GM23248 (cell line): ENCODE results near the gene ZBTB7C.

ENCODE experiments used
- EZH2 ChIP-seq: fragments of 200-600 bp; sonication (generic); IDR thresholded peaks from 2 replicates; pipeline ENCODE4 v1.6.1; 2018; ENCODE audit warnings: antibody characterized with exemption, mild to moderate bottlenecking; ENCODE audit not compliant: insufficient read depth, poor library complexity, severe bottlenecking
- EZH2phosphoT487 ChIP-seq: fragments of 200-600 bp; sonication (generic); IDR thresholded peaks from 2 replicates; pipeline ENCODE4 v1.6.1; 2018; ENCODE audit warnings: antibody characterized with exemption, moderate library complexity, mild to moderate bottlenecking, low read depth; ENCODE audit not compliant: insufficient read depth

DNA sequence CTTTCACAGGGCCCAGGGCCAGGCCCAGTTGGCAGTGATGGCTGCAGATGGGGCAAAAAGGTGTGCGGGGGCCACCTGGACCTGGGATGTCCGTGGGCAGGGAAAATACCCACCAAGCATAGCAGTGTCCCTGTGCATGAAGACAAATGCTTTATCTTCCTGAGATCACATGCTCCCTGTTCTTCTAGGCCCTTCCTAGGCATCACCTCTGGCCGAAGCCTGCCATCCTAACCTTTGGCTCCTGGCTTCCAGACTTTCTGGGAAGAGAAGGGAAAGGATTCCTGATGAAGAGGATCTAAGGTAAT is 373.7 kb downstream of the ZBTB7C start:
- TF ChIP-seq EZH2phosphoT487, result no peak
- no peak for TF ChIP-seq EZH2
